ENCODE measurements around the gene SLC24A1.

- TF ChIP-seq CTCF (IDR thresholded peaks at IDR 0.05) (no peak), ZFX (IDR thresholded peaks at IDR 0.05; ENCODE audit: borderline replicate concordance) (no peak)
Observed at GRCh38 chr15:65587094-65587493, 34.6 kb upstream of the SLC24A1 start.

All from 22Rv1 (cell line).